ENCODE measurements around the gene KRT6B.
"Not testable (repeated sequence)": the region's sequence is repeated elsewhere in the genome, so short reads cannot be mapped to it uniquely, and the experiment has no call there.

Gene KRT6B

DNA sequence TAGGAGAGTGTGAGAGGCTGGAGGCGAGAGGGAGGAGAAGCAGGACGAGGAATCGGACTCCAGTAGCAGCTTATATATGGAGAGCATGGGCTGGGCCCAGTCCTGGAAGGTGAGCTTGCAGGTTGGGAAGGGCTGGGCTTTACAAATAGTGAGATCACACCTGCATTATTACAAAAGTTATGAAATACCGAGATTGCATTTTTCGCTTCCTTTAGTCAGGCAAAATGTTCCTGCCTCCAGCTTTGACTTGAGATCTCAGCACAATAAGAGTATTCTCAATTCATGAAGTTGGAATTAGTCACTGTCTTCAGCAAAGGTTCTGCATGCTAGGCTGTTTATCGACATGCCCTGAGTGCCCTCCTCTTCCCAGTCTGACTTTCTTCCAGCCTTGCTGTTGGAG, at the start of gene KRT6B:
TSS of gene KRT6B (minus strand) at position 46 of the 400 bp plus-strand sequence. CDS start 68 bp downstream, outside the sequence.
- no peak for DNase-seq (ENCODE audit: low spot score)

DNA sequence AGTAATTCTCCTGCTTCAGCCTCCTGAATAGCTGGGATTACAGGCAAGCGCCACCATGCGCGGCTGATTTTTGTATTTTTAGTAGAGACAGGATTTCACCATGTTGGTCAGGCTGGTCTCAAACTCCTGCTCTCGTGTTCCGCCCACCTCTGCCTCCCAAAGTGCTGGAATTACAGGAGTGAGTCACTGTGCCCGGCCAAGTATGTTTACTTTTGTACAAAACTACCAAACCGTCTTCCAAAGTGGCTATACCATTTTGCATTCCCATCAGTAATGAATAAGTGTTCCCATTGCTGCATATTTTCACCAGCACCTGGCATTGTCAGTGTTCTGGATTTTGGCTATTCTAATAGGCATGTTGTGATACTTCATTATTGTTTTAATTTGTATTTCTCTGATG, 49.5 kb upstream of the KRT6B start:
- DNase-seq (ENCODE audit: low spot score): no peak

DNA sequence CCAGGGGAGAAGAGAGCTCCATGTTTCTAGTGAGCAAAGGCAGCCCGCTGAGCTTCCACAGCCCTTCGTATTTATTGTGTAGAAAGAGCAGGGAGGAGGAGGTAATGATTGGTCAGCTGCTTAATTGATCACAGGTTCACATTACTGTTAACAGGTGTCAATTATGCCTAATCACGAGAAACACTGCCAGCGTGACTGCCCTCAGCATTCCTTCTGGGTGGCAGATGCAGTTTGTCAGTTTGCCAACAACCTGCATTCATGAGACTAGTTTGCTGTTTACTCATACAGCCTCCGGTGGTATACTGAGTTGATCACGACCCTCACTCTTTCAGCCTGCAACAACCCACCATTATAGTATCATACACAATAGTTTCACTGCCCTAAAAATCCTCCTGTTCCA, 48.6 kb upstream of the KRT6B start:
- not testable (repeated sequence) for DNase-seq (ENCODE audit: low spot score)

DNA sequence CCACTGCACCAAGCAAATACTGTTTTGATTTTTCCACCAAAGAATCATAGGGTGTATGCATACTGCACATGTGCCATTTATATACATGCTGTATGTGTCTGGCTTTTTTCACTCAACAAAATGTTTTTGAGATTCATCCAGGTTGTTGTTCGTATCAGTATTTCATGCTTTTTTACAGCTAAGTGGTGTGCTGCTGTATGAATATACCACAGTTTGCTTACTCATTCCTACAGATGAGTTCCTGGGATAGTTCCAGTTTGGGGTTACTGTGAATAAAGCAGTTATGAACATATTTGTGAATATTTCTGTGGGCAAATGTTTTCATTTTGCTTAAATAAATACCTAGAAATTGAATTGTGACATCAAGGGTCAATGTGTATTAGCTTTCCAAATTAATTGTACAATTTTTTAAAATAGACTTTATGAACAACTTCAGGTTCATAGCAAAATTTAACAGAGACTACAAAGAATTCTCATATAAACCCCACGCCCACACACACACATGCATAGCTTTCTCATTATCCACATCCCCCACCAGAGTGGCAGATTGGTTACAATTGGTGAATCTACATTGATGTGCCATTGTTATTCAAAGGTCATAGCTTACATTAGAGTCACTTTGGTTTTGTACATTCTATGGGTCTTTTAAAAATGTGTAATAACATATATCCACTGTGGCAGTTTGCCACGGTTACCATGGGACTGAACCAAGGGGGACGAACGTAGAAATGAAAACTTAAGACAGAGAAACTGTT, 48.0 kb upstream of the KRT6B start:
- no peak for DNase-seq (ENCODE audit: low spot score)

DNA sequence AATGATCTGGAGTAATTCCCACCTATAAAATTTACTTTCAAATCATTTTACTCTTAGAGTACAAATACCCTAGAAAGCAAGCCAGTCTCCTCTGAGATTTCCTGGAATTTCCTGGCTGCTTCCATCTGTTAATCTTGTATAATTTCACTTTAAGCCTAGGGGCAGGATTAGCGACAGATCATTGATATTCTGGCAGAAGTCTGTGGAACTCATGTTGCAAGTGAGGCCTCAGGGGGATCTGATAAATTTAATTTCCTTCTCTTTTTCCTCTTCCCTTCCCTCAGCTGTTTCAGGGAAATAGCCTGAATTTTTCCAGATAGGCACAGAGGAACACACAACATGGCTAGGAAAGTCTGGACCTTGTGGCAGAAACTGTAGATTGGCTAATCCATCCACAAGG, 47.0 kb upstream of the KRT6B start:
- no peak for DNase-seq (ENCODE audit: low spot score)

DNA sequence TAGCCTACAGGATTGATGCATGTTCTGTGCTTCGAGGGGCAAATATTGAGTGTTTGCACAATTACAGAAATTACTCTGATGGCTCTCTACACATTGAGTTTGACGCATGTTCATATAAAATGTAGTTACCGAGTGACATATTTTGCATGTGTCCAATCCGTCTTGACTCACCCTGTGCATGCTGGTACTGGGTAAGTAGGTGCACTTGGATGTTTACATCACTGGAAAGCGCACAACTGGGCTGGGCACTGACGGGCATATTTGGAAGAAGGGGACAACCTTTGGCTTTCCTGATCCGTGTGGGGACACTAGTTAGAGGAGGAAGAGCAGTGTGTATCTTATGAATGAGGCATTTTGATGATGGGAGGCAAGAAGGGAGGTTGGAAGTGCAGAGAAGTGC, 46.0 kb upstream of the KRT6B start:
- DNase-seq (ENCODE audit: low spot score): no peak

DNA sequence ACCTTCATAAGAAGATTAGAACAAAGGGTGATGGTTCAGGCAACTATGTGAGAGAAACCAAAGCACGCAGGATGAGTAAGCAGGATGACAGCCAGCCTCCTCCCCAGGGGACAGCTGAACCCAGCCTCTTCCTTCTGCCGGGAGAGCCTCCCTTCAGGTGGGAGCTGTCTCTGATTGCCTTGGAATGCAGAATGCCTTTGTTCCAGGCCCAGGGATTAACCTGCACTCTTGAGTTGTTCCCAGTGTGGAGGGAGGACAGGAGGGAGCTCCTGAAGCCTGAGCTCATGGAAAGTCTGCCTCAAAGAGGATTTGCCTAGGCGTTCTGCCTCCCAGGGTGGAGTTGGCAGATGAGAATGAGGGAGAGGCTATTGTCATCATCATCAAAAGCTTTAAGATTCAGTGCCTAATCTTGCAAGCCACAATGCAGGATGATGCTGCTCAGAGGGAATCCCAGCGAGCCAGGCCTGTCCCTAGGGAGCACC, 44.7 kb upstream of the KRT6B start:
- peak; percentile 84 for DNase-seq (ENCODE audit: low spot score)

DNA sequence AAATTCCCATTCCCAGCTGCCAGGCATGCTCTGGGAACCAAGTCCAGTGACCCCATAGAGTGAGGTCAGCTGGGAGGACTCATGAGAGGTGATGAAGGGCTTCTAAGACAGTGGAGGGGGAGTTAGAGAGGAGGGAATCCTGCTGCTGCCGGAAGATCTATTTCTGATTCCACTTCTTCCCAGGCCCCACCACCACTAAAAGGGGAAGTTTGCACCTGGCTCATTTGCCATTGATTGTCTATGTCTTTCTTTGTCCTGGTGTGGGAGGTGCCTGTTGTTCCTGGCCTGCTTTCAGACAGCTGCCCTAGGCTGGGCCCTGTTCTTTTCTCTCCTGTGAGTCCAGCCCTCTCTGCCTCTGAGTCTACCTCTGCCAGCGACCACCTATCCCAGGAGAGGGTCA, 44.1 kb upstream of the KRT6B start:
- DNase-seq (ENCODE audit: low spot score): no peak

DNA sequence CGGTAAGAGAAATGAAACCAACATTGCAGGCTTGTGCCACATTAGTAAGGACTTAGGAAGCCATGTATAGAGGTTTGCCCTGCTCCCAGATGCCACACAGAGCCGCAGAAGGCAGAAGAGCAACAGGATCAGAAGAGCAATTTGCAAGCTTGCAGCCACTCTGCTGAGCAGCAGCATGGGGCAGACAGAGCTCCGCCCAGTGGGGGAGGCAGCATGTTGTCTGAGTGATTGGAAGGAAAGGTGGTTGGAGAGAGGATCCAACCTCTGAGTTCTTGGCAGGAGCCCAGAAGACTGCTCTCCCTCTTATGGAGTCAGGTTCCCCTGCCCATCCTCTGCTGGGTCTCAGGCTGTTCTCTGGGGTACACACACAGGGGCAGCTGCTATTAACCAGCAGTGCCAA, 43.4 kb upstream of the KRT6B start:
- no peak for DNase-seq (ENCODE audit: low spot score)

DNA sequence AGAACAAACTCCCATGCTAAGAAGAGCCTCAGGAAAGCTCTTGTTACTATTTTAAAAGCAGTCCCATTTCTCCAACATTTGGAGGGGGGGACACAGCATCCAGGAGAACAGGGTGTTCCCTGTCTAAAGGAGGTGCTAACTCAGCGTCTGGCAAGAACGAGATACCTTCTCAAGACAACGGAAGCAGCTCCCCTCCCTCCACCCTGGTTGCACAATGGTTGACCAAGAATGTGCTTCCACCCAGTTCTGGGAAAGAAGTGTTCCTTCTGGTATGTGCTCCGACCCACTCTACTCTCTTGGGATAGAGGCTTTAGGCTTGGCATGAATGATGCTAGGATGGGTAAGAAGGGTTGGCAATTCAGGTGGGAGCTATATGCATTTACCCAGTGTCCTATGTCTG, 42.6 kb upstream of the KRT6B start:
- peak; percentile 77 for DNase-seq (ENCODE audit: low spot score)

DNA sequence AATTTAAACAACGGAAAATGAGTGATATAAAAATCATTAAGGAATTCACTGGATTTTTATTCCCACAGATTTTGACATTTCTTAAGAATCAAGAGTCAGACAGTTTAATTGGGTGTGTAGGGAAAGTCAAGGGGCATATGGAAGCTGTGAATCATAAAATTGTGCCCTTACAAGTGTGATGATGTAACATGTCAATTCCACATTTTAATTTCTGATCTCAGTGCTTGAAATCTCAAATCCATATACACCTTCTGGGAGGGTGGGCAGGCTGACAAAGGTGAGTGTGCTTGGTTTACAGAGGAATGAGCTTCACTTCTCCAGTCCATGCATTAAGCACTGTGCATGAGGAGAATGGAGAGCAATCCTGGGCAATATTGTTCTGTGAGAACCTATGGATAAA, 42.2 kb upstream of the KRT6B start:
- no peak for DNase-seq (ENCODE audit: low spot score)

DNA sequence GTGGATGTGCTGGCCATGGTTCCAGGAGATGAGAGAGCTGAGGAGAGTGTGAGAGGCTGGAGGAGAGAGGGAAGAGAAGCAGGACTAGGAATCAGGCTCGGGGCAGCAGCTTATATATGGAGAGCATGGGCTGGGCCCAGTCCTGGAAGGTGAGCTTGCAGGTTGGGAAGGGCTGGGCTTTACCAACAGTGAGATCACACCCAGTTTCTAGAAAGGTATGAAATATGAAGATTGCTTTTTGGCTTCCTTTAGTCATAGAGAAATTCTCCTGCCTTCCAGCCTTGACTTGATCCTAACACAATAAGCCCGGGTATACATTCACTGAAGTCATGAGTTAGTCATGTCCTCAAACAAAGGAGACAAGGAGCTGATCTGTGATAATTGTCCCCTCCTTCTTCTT, 41.2 kb upstream of the KRT6B start, which contains the start of gene KRT6A:
TSS of gene KRT6A (minus strand) at position 86 of the 400 bp plus-strand sequence. CDS start at position 17, 69 bp downstream.
- DNase-seq (ENCODE audit: low spot score): no peak

DNA sequence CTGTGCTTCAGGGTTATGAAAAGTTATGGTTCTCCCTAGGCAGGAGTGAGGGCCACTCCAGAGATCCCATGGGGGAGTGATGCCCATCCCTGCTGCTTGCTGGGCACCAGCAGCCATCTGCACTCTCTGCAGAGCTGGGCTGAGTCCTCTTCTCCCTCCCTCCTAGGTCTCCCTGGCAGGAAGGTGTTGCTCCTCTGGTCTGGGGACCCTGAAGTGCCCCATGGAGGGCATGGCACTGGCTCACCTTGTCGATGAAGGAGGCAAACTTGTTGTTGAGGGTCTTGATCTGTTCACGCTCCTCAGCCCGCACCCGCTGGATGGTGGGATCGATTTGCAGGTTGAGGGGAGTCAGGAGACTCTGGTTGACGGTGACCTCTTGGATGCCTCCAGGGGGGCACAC, 40.5 kb upstream of the KRT6B start:
- not testable (repeated sequence) for DNase-seq (ENCODE audit: low spot score)

DNA sequence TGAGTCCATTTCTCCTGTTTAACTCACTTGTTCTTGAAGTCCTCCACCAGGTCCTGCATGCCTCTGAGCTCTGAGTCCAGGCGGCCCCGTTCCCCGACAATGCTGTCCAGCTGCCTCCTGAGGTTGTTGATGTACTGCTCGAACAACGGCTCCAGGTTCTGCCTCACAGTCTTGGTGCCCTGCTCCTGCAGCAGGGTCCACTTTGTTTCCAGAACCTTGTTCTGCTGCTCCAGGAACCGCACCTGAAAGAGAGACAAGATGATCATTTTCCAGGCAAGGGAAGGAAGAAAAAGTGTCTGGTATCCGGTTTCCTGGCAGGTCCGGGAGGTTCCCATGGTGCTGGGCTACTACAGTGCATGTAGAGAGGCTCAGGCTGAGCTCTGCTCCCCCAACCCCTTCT, 39.5 kb upstream of the KRT6B start:
- not testable (repeated sequence) for DNase-seq (ENCODE audit: low spot score)

DNA sequence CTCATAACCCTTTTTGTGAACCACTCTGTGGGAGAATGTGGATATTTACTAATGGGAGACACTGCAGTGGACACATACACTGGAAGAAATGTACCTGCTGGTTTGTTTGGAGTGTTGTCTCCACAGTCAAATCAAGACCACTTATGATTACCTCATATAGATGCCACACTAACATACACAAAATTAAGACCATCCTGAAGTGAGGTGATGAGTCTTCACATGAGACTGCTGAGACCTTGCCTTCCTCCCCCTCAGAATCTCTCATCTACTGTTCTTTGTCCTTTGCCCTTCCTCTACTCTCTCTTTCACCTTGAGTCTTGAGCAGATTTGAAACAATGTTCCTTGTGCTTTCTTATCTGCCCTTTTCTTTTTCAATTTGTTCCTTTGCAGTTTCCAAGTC, 36.8 kb upstream of the KRT6B start:
- DNase-seq (ENCODE audit: low spot score): no peak

DNA sequence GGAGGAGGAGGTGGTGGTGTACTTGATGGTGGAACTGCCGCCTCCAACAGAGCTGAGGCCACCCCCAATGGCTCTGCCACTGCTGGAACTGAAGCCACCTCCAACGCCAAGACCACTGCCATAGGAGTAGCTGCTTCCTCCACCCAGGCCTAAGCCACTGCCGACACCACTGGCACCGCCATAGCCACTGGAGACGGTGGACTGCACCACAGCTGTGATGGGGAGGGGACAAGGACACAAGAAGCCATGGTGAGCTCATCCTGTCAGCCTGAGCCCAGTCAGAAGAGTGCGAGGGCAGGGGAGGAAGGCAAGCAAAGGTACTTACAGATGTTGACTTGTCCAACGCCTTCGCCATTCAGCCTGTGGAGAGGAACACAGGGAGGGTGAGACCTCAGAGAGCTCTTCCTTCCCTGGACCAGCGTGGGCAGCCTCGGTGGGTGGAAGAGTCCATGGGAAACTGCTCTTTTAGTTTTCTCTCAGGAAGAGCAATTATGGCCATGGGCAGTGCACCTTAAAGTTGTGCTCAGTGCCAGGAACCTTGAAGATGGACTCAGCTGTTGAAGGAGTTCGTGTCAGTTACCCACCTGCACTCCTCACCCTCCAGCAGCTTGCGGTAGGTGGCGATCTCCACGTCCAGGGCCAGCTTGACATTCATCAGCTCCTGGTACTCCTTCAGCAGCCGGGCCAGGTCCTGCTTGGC, 35.9 kb upstream of the KRT6B start:
- not testable (repeated sequence) for DNase-seq (ENCODE audit: low spot score)

DNA sequence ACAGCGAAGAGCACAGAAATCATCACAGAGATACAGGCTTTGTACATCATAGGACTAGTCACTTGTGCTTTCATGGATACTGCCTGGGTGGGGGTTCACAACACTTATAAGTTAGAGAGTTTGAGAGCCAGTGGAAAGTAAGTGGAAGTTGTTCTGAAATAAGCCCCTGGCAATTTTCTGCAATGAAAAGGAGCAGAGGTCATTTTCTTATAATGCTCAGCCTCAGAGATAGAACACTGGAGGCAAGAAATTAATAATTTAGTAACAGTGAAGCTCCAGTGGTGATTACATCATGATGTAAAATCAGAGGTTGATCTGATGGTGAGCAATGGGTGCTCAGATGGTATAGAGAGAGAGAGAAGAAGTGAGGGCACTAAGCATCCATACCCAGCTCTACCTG, 35.3 kb upstream of the KRT6B start:
- no peak for DNase-seq (ENCODE audit: low spot score)

DNA sequence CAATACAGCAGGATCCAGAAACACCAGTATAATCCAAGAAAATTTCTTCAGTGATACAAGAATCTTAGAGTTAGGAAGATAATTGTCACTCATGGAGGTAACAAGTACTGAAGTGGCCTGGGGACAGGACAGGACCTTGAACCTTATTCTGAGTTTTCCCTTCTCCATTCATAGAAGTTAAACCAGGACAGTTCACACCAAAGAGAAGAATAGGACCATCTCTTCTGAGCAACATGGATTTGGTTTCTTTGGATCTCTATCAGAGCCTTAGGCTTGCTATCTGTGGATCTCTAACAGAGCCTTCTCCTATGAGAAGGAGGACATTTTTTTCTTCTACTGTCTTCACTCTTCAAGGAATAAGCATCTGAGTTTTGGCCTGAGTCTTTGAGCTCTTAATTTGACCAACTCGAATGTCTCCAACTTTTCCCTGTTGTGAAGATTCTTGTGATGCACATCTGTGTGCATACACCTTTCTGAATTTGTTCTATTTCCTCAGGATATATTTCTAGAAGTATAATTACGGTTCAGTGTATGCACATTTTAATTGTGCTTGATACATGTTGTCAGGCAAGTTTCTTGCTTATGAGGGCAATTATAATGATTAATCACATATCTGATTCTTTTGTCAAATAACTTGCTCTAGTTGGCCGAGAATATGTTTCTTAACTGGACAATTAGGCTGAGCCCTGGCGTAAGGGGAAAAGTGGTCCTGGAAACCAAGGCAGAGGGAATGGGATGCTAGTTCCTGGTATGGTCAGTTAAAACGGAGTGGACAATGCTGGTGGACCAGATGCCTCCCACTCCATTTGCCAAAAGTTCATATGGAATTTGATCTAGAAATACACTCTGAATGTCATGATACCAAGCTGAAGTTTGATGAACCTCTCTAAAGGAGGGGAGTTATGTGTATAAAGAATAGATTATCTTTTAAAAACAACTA, 34.5 kb upstream of the KRT6B start:
- DNase-seq (ENCODE audit: low spot score): no peak

DNA sequence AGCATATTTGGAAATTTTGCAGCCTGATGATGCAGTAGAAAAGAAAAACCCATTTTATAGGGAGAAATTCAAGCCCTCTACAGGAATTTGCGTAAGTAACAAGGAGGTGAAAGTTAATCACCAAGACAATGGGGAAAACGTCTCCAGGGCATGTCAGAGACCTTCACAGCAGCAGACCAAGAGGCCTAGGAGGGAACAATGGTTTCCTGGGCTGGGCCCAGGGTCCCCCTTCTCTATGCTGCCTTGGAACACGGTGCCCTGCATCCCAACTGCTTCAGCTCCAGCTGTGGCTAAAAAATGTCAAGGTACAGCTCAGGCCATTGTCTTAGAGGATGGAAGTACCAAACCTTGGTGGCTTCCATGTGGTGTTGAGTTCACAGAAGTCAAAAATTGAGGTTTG, 28.1 kb upstream of the KRT6B start:
- no peak for DNase-seq (ENCODE audit: low spot score)

DNA sequence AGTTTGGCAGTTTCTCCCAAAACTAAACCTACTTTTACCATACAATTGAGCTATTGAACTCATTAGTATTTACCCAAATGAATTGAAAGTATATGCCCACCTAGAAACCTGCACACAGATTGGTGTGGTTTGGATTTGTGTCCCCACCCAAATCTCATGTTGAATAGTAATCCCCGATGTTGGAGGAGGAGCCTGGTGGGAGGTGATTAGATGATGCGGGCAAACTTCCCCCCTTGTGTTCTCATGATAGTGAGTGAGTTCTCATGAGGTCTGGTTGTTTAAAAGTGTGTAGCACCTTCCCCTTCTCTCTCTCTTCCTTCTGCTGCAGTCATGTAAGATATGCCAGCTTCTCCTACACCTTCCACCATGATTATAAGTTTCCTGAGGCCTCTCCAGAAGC, 25.7 kb upstream of the KRT6B start:
- DNase-seq (ENCODE audit: low spot score): no peak

DNA sequence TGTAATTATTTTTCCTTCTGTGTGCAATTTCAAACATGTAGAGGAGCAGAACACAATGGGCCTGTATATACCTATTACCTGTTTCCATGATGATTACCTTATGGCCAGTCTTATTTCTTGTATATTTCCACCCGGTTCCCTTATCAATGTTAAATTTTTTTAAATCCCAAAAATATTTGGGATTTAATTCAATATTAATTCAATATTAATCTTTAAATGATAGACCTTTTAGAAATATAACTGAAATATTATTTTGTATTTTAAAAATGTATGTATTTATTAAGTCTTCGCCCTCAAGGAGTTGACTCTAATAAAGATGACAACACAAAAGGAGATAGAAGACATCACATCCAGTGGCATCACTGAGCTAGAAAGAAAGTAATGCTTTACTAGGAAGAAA, 22.3 kb upstream of the KRT6B start:
- DNase-seq (ENCODE audit: low spot score): no peak

DNA sequence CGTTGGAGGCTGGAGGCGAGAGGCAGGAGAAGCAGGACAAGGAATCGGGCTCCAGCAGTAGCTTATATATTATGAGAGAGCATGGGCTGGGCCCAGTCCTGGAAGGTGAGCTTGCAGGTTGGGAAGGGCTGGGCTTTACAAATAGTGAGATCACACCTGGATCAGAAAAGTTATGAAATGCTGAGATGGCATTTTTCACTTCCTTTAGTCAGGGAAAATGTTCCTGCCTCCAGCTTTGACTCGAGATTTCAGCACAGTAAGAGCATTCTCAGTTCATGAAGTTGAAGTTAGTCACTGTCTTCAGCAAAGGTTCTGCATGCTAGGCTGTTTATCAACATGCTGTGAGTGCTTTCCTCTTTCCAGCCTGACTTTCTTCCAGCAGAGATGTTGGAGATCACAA, 21.8 kb upstream of the KRT6B start, which contains the start of gene KRT6C:
TSS of gene KRT6C (minus strand) at position 38 of the 400 bp plus-strand sequence. CDS start 68 bp downstream, outside the sequence.
- DNase-seq (ENCODE audit: low spot score): no peak
